Measurements from ENCODE around the gene RSRP1. TPM values are rescaled to one million over a fixed set of nuclear protein-coding genes. Genes with fewer than 3 reads are reported as not detected.

The RSRP1 gene
- total RNA-seq, 1 donor: 328 TPM

GRCh38 chr1:25195835-25196234 lies 51.4 kb downstream of the RSRP1 start:
- DNase-seq (ENCODE audit: low read depth in 2 of 3, low spot score in 2 of 3): no peak

GRCh38 chr1:25194572-25195020 lies 52.7 kb downstream of the RSRP1 start:
- no peak for DNase-seq (ENCODE audit: low read depth in 2 of 3, low spot score in 2 of 3)

- no peak for DNase-seq (ENCODE audit: low read depth in 2 of 3, low spot score in 2 of 3)
Observed at GRCh38 chr1:25194054-25194453, 53.2 kb downstream of the RSRP1 start.

- DNase-seq (ENCODE audit: low read depth in 2 of 3, low spot score in 2 of 3): no peak
Observed at GRCh38 chr1:25193229-25193628, 54.0 kb downstream of the RSRP1 start.

Other genes with a start within 250 kb of the RSRP1 start
- 12.4 TPM for gene SYF2, start 15.0 kb downstream of the RSRP1 start, total RNA-seq
- gene RHD, start 25.1 kb upstream of the RSRP1 start, total RNA-seq: under 0.01 TPM
- 38.0 TPM for gene TMEM50A, start 90.9 kb upstream of the RSRP1 start, total RNA-seq
- 2.4 TPM for gene RHCE, start 173.4 kb upstream of the RSRP1 start, total RNA-seq
- gene MACO1, start 183.4 kb upstream of the RSRP1 start, total RNA-seq: 10.8 TPM